Measurements from ENCODE around the gene PRSS12. TPM values are rescaled to one million over a fixed set of nuclear protein-coding genes. Genes with fewer than 3 reads are reported as not detected.

Gene PRSS12
- total RNA-seq, 2 donors from 2014 or later, result 0.07 TPM; not detected in 1

- Mint-ChIP-seq H3K9me3 (peaks cover 0 to 3% of the 10 kb centered on the region in 2 donors), H3K36me3 (ENCODE audit: insufficient read depth in 2 of 2) (peaks cover 0 to 1% of the 10 kb centered on the region in 2 donors), H3K27ac (no peak overlapping the region), H3K4me1 (ENCODE audit: low read depth) (no peaks in the 10 kb centered on the region), H3K27me3 (ENCODE audit: low read depth) (peaks cover 6% of the 10 kb centered on the region), H3K4me3 (no peak overlapping the region)
- DNase-seq (no peak), ATAC-seq (replicated peaks in 1 of 2) (no peak)
These were observed 20.9 kb upstream of the PRSS12 start for GRCh38 chr4:118373614-118374255.

- ATAC-seq (replicated peaks in 1 of 2), result no peak
- no peak for DNase-seq
- Mint-ChIP-seq H3K9me3 (peaks cover 0 to 3% of the 10 kb centered on the region in 2 donors), H3K4me3 (no peak overlapping the region), H3K27me3 (ENCODE audit: low read depth) (peaks cover 6% of the 10 kb centered on the region), H3K36me3 (ENCODE audit: insufficient read depth in 2 of 2) (peaks cover 0 to 1% of the 10 kb centered on the region in 2 donors), H3K4me1 (ENCODE audit: low read depth) (no peaks in the 10 kb centered on the region), H3K27ac (no peak overlapping the region)
These were observed 19.4 kb upstream of the PRSS12 start for GRCh38 chr4:118372251-118372650.

DNA sequence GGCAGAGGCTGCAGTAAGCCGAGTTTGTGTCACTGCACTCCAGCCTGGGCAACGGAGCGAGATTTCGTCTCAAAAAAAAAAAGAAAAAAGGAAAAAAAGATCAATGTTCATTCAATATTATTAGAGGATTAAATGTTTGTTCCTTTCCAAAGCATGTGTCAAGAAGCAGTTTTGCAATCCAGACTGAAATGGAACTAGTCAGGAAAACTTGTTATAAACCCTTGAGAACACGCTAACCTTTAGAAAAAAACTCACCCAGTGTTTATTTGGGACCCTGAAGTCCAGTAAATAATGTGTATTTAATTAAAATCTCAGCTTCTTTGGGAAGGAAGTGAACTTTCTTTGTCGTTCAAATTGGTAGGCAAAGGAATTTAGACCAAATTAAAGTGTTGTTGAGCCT, 16.4 kb upstream of the PRSS12 start:
- no peak for ATAC-seq (replicated peaks in 1 of 2)
- Mint-ChIP-seq H3K36me3 (ENCODE audit: insufficient read depth in 2 of 2) (peaks cover 0 to 1% of the 10 kb centered on the region in 2 donors), H3K4me3 (no peak overlapping the region), H3K27me3 (ENCODE audit: low read depth) (peaks cover 9% of the 10 kb centered on the region), H3K9me3 (no peaks in the 10 kb centered on the region), H3K4me1 (ENCODE audit: low read depth) (no peaks in the 10 kb centered on the region), H3K27ac (no peak overlapping the region)
- no peak for DNase-seq

GRCh38 chr4:118367872-118368271, 15.1 kb upstream of the PRSS12 start:
- Mint-ChIP-seq H3K9me3 (no peaks in the 10 kb centered on the region), H3K4me3 (no peak overlapping the region), H3K27ac (no peak overlapping the region), H3K27me3 (ENCODE audit: low read depth) (peaks cover 18% of the 10 kb centered on the region), H3K4me1 (ENCODE audit: low read depth) (no peaks in the 10 kb centered on the region), H3K36me3 (ENCODE audit: insufficient read depth in 2 of 2) (peaks cover 0 to 1% of the 10 kb centered on the region in 2 donors)
- no peak for DNase-seq
- no peak for ATAC-seq (replicated peaks in 1 of 2)

DNA sequence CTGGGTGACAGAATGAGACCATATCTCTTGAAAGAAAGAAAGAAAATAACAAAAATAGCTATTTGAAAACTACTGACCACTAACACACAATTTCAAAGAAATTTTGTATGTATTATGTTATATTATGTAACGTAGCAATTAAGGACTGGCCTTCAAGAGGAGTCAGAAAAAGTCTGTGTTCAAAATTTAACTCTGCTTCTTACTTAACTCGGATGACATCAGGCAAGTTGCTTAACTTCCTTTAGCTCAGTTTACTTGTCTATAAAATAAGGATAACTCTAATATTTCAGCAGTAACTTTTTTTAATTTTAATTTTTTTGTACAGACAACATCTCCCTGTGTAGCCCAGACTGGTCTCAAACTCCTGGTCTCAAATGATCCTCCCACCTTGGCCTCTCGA, 14.6 kb upstream of the PRSS12 start:
- Mint-ChIP-seq H3K4me3 (no peak overlapping the region), H3K9me3 (no peaks in the 10 kb centered on the region), H3K27ac (no peak overlapping the region), H3K27me3 (ENCODE audit: low read depth) (peaks cover 19% of the 10 kb centered on the region), H3K4me1 (ENCODE audit: low read depth) (no peaks in the 10 kb centered on the region), H3K36me3 (ENCODE audit: insufficient read depth in 2 of 2) (peaks cover 0 to 1% of the 10 kb centered on the region in 2 donors)
- ATAC-seq (replicated peaks in 1 of 2), result no peak
- DNase-seq, result no peak

- ATAC-seq (replicated peaks in 1 of 2), result no peak
These were observed 10.4 kb upstream of the PRSS12 start for GRCh38 chr4:118363166-118363565.

DNA sequence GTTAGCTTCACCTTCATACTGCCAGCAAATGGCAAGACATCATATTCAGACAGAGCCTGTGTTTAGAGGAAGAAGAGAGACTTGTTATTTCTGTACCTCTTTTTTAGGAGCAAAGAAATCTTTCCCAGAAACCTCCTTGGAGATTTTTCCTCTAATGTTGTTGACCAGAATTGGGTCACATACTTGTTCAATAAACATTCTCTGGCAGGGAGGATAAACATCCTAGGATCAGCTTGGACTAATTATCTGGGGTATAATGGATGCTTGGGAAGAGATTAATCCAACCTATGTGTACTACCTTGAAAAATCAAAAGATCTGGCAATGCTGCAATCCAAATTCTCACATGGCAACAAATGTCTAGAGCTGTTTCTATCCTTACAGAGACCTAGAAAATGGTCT, 8.4 kb upstream of the PRSS12 start:
- ATAC-seq (replicated peaks in 1 of 2) (no peak), DNase-seq (no peak)
- no peaks in the 10 kb centered on the region for H3K36me3 Mint-ChIP-seq (ENCODE audit: insufficient read depth in 2 of 2)
- H3K27ac Mint-ChIP-seq, result no peak overlapping the region
- no peaks in the 10 kb centered on the region for H3K4me1 Mint-ChIP-seq (ENCODE audit: low read depth)
- H3K4me3 Mint-ChIP-seq, result no peak overlapping the region
- no peaks in the 10 kb centered on the region for H3K9me3 Mint-ChIP-seq
- peaks cover 40% of the 10 kb centered on the region for H3K27me3 Mint-ChIP-seq (ENCODE audit: low read depth)

More at GRCh38 chr4:118363166-118363565, 10.4 kb upstream of the PRSS12 start:
- H3K9me3 Mint-ChIP-seq, result no peaks in the 10 kb centered on the region
- H3K36me3 Mint-ChIP-seq (ENCODE audit: insufficient read depth in 2 of 2), result no peaks in the 10 kb centered on the region
- no peak for DNase-seq
- no peak overlapping the region for H3K27ac Mint-ChIP-seq
- H3K27me3 Mint-ChIP-seq (ENCODE audit: low read depth), result peaks cover 34% of the 10 kb centered on the region
- no peak overlapping the region for H3K4me3 Mint-ChIP-seq
- no peaks in the 10 kb centered on the region for H3K4me1 Mint-ChIP-seq (ENCODE audit: low read depth)

DNA sequence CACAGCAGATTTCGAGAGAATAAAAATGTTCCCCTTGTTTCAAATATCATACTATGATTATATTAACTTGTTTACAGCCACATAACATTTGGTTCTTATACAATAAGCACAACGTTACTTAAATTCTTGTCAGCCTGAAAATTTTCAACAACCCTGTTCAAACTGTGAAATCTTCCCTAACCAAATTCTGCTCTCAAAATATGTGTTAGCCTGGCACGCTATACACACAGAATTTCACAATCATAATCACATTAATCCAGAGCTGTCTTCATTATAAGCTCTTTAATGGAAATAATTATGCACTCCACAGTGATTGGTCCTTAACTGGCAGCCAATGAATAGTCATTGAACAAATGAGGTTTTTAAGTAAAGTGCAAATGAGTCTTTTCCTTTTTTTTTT, 7.3 kb upstream of the PRSS12 start:
- DNase-seq (no peak), ATAC-seq (replicated peaks in 1 of 2) (no peak)
- Mint-ChIP-seq H3K36me3 (ENCODE audit: insufficient read depth in 2 of 2) (no peaks in the 10 kb centered on the region), H3K9me3 (no peaks in the 10 kb centered on the region), H3K4me1 (ENCODE audit: low read depth) (no peaks in the 10 kb centered on the region), H3K4me3 (no peak overlapping the region), H3K27me3 (ENCODE audit: low read depth) (peaks cover 51% of the 10 kb centered on the region), H3K27ac (no peak overlapping the region)

- ATAC-seq (replicated peaks in 1 of 2) (no peak), DNase-seq (no peak)
- Mint-ChIP-seq H3K27me3 (ENCODE audit: low read depth) (peaks cover 57% of the 10 kb centered on the region), H3K36me3 (ENCODE audit: insufficient read depth in 2 of 2) (peaks cover 0 to 3% of the 10 kb centered on the region in 2 donors), H3K4me3 (no peak overlapping the region), H3K4me1 (ENCODE audit: low read depth) (peaks cover 7% of the 10 kb centered on the region), H3K27ac (no peak overlapping the region), H3K9me3 (no peaks in the 10 kb centered on the region)
These were observed 4.8 kb upstream of the PRSS12 start for GRCh38 chr4:118357601-118358000.

DNA sequence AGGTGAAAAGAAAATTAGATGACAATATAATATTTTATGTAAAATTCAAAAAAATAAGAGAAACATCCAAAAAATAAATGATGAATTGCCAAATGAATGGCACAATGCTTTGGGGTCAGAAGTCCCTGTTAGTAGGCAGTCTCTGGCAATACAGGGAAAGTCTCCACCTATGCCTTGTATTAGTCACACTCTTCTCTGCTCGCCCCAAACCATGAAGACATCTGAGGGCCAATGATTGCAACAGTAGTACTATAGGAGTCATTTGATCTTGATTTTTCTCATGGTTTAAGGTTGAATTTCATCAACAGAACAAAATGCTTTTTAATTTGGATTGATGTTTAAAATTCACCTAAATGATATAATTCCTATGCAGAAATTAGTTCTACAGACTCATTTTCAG, 3.9 kb upstream of the PRSS12 start:
- DNase-seq (no peak), ATAC-seq (replicated peaks in 1 of 2) (no peak)
- H3K4me1 Mint-ChIP-seq (ENCODE audit: low read depth), result peaks cover 10% of the 10 kb centered on the region
- peaks cover 57% of the 10 kb centered on the region for H3K27me3 Mint-ChIP-seq (ENCODE audit: low read depth)
- peaks cover 0 to 3% of the 10 kb centered on the region in 2 donors for H3K36me3 Mint-ChIP-seq (ENCODE audit: insufficient read depth in 2 of 2)
- no peak overlapping the region for H3K27ac Mint-ChIP-seq
- H3K4me3 Mint-ChIP-seq, result no peak overlapping the region
- no peaks in the 10 kb centered on the region for H3K9me3 Mint-ChIP-seq

DNA sequence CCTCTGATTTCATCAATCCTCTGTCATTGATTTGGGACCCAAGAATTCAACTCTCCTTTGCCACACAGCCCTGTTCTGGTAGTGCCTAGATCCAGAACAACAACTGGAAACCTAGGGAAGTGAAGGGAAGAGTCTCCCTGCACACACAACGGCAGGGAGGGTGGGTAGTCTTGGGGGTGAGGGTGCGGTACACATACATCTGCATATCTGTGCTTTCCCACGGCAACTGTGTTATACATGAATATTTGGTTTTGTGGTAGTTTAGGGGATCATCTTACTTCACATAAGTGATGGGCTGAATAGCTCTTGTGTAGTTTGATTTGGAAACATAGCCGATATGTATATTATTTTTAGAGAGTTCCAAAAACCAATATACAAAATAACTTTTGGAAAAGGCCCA, 3.3 kb upstream of the PRSS12 start:
- Mint-ChIP-seq H3K36me3 (ENCODE audit: insufficient read depth in 2 of 2) (peaks cover 0 to 3% of the 10 kb centered on the region in 2 donors), H3K4me1 (ENCODE audit: low read depth) (peaks cover 13% of the 10 kb centered on the region), H3K27ac (no peak overlapping the region), H3K9me3 (no peaks in the 10 kb centered on the region), H3K27me3 (ENCODE audit: low read depth) (peaks cover 59% of the 10 kb centered on the region), H3K4me3 (no peak overlapping the region)
- DNase-seq (no peak), ATAC-seq (replicated peaks in 1 of 2) (no peak)

DNA sequence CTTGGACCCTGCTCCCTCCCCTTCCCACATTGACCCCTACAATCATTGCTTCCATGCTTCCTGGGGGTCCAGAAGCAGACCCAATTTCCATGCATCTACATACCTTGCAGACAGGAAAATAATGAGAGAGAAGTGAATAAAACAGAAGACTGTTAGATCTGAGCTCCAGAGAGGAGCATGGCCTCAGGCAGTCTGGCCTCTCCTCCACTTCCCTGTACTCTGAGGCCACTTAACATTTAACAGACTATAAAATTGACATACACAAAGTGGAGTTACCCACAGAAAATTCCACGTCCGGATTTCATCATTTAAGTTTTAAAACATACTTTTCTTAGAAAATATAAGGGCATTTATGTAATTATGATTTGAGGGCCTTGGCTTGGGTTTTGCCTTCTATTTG, 2.1 kb upstream of the PRSS12 start:
- Mint-ChIP-seq H3K27ac (no peak overlapping the region), H3K9me3 (no peaks in the 10 kb centered on the region), H3K27me3 (ENCODE audit: low read depth) (peaks cover 66% of the 10 kb centered on the region), H3K4me3 (no peak overlapping the region), H3K4me1 (ENCODE audit: low read depth) (peaks cover 13% of the 10 kb centered on the region), H3K36me3 (ENCODE audit: insufficient read depth in 2 of 2) (peaks cover 0 to 3% of the 10 kb centered on the region in 2 donors)
- no peak for ATAC-seq (replicated peaks in 1 of 2)
- DNase-seq, result no peak

DNA sequence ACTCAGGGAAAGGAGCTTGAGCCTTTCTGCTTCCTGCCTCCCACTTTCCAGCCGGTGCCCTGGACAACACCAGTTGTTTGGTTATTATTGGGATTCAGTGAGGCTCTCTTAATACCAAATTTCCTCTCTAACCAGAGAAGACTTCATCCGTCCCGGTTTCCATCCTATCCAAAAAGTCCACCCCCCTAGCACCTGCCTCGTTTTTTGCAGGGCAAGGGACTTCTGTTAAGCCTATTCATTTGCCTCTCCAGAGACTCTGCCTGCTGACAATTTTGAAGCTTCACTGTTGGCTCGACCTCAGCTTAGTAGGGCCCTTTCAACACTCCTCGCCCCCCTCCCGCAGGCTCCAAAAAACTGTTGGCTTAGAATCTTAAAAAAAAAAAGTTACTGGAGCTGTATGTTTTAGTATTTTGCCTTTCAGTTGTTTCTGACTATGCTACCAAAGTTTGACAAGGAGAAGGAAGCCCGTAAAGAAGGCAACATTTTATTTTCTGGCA, 779 bp upstream of the PRSS12 start:
- Mint-ChIP-seq H3K36me3 (ENCODE audit: insufficient read depth in 2 of 2) (peaks cover 0 to 3% of the 10 kb centered on the region in 2 donors), H3K27me3 (ENCODE audit: low read depth) (peaks cover 74% of the 10 kb centered on the region), H3K27ac (no peak overlapping the region), H3K4me3 (peak overlapping the region; percentile 84 to 89), H3K9me3 (no peaks in the 10 kb centered on the region), H3K4me1 (ENCODE audit: low read depth) (peaks cover 13% of the 10 kb centered on the region)
- DNase-seq (no peak), ATAC-seq (replicated peaks in 1 of 2) (no peak)

All from activated T-cell treated with anti-CD3 and anti-CD28 coated beads, Interleukin-2, amount 50 U/mL, for 72 hours (primary cell).